K562 (cell line): ENCODE results near the gene ACE. TPM values are rescaled to one million over a fixed set of nuclear protein-coding genes. Genes with fewer than 3 reads are reported as not detected.
A peak's percentile ranks its signal among the peaks of the same experiment; 100 is the strongest.

ENCODE experiments used
- ATAC-seq: fragments of 200-7000 bp; cut with Tn5 transposase; 3 replicates; pipeline ENCODE4 v1.9.1; 2020; ENCODE audit warnings: moderate library complexity
- BruUV-seq: library from RNA; stranded (reverse); fragments of 400-500 nt; replicated peaks from 2 replicates; lab custom pipeline; 2021; lab: Mats Ljungman, UMichigan
- CTCF ChIA-PET: fragments of 300-600 bp; formaldehyde crosslinking; extraction: SDS; loops from one replicate; lab custom pipeline; 2021; ENCODE audit warnings: low intra/inter-chr PET ratio; lab: Yijun Ruan, JAX
- POLR2A ChIA-PET: fragments of 300-600, 350-650 bp; sonication (Branson Sonifier 250); formaldehyde crosslinking; extraction: SDS; loops from one replicate; lab custom pipeline; 2021; ENCODE audit warnings: antibody characterized with exemption, inconsistent platforms; lab: Yijun Ruan, JAX
- DNase-seq, 4 experiments: peaks; one replicate each; pipeline versions ENCODE4 v3.0.0 to v3.0.0-alpha.2; 2011 to 2018; ENCODE audit warnings: low spot score in 3 of 4, mixed read lengths in 3 of 4; ENCODE audit errors: extremely low read depth in 1 of 4
- FAIRE-seq: peaks from 2 replicates; lab custom pipeline; 2011; peaks lifted over from hg19 to GRCh38; lab: Jason Lieb, UNC
- H2AFZ ChIP-seq: 2 replicates; pipeline ENCODE4 v1.6.0; 2011; ENCODE audit warnings: low read depth, low read length, control low read depth, inconsistent platforms
- H3K27ac ChIP-seq: fragments of 200-600 bp; 3 replicates; pipeline ENCODE4 v1.8.0; 2011; ENCODE audit warnings: low read depth, mild to moderate bottlenecking, control low read depth, inconsistent platforms, low read length, moderate library complexity, mixed read lengths; ENCODE audit errors: extremely low read depth
- H3K27me3 ChIP-seq, 2 experiments: fragments of 300-600 bp in 1 of 2; 2 replicates in 1 of 2; 3 replicates in 1 of 2; pipeline versions ENCODE4 v1.6.0 to v1.8.0; 2011; ENCODE audit warnings: inconsistent platforms in 2 of 2, low read length in 2 of 2, mild to moderate bottlenecking in 1 of 2, mixed read lengths in 1 of 2, moderate library complexity in 1 of 2; ENCODE audit not compliant: control insufficient read depth in 2 of 2, insufficient read depth in 2 of 2
- H3K36me3 ChIP-seq: fragments of 300-600 bp; 3 replicates; pipeline ENCODE4 v1.8.0; 2011; ENCODE audit warnings: mild to moderate bottlenecking, low read length, inconsistent platforms; ENCODE audit not compliant: control insufficient read depth, insufficient read depth
- H3K4me1 ChIP-seq, 2 experiments: fragments of 200-600 bp in 1 of 2; replicated peaks in 1 of 2; 2 replicates in 1 of 2; 3 replicates in 1 of 2; pipeline versions ENCODE4 v1.5.1 to v1.8.0; 2011; ENCODE audit warnings: inconsistent platforms in 2 of 2, low read length in 2 of 2, mild to moderate bottlenecking in 1 of 2, mixed read lengths in 1 of 2, moderate library complexity in 1 of 2; ENCODE audit not compliant: control insufficient read depth in 2 of 2, insufficient read depth in 2 of 2
- H3K4me2 ChIP-seq: 2 replicates; pipeline ENCODE4 v1.6.1; 2011; ENCODE audit warnings: low read length, control low read depth, inconsistent platforms, mixed read lengths; ENCODE audit not compliant: insufficient read depth
- H3K4me3 ChIP-seq: fragments of 200-600 bp; sonication (generic), shearing (Covaris generic); 2 replicates; pipeline ENCODE4 v1.5.1; 2016; ENCODE audit warnings: control low read depth, inconsistent platforms
- H3K79me2 ChIP-seq: fragments of 200-600 bp; 3 replicates; pipeline ENCODE4 v1.8.0; 2011; ENCODE audit warnings: low read length, inconsistent platforms; ENCODE audit not compliant: control insufficient read depth, insufficient read depth
- H3K9ac ChIP-seq, 2 experiments: 2 replicates each; pipeline versions ENCODE4 v1.6.0 to v1.6.1; 2011; ENCODE audit warnings: low read depth in 2 of 2, low read length in 2 of 2, control low read depth in 1 of 2, inconsistent platforms in 1 of 2, mild to moderate bottlenecking in 1 of 2, mixed read lengths in 1 of 2; ENCODE audit not compliant: insufficient read depth in 1 of 2
- H3K9me1 ChIP-seq: one replicate; pipeline ENCODE4 v1.6.0; 2011; ENCODE audit warnings: inconsistent platforms, mild to moderate bottlenecking, low read length, moderate library complexity; ENCODE audit not compliant: control insufficient read depth, insufficient read depth
- H3K9me3 ChIP-seq: replicated peaks from 2 replicates; pipeline ENCODE4 v1.5.1; 2011; ENCODE audit warnings: low read depth, low read length, inconsistent platforms; ENCODE audit not compliant: control insufficient read depth, insufficient read depth
- H4K20me1 ChIP-seq: replicated peaks from 2 replicates; pipeline ENCODE4 v1.6.1; 2011; ENCODE audit warnings: low read length, inconsistent platforms, mixed read lengths; ENCODE audit not compliant: control insufficient read depth, insufficient read depth
- HMGN3 ChIP-seq: IDR thresholded peaks from 2 replicates; pipeline ENCODE4 v1.6.1; 2011; ENCODE audit warnings: borderline replicate concordance, low read depth, mild to moderate bottlenecking, mixed read lengths, low read length; ENCODE audit not compliant: insufficient read length; ENCODE audit errors: extremely low read depth
- LCOR ChIP-seq: sonication (generic); formaldehyde crosslinking; IDR thresholded peaks from 2 replicates; pipeline ENCODE4 v1.8.0; 2022; ENCODE audit warnings: mild to moderate bottlenecking, missing genetic modification reagents
- MCM7 ChIP-seq, 2 experiments: fragments of 450-650 bp; IDR thresholded peaks; 2 replicates each; pipeline ENCODE4 v1.6.1; 2016 to 2018
- PCBP1 ChIP-seq: fragments of 200-400 bp; formaldehyde crosslinking; IDR thresholded peaks from 2 replicates; pipeline ENCODE4 v1.6.1; 2018; ENCODE audit warnings: mild to moderate bottlenecking, low read depth, low read length; ENCODE audit not compliant: poor library complexity, severe bottlenecking
- SMAD4 ChIP-seq: fragments of 250-450 bp; sonication (Bioruptor Pico); conservative IDR thresholded peaks from 2 replicates; pipeline ENCODE4 v1.8.0; 2021; ENCODE audit warnings: inconsistent platforms, mild to moderate bottlenecking, moderate library complexity
- ZNF583 ChIP-seq: fragments of 250-450 bp; sonication (Bioruptor Pico); IDR thresholded peaks from 2 replicates; pipeline ENCODE4 v1.4.0; 2020
- WGBS: fragments of 100-300 bp; shearing (Covaris generic); methylation state at CpG from one replicate; pipeline ENCODE4 v1.1.6; 2016; ENCODE audit warnings: low coverage, mixed read lengths; ENCODE audit not compliant: insufficient coverage; ENCODE audit errors: missing lambda C conversion rate; 5-methylcytosine and 5-hydroxymethylcytosine counted together
- in situ Hi-C: fragments of 300-500 bp; cut with MboI; formaldehyde crosslinking; loops from 4 replicates; pipeline ENCODE4 v1.15.0; 2018; ENCODE audit warnings: inconsistent platforms, mixed read lengths
- intact Hi-C: fragments of 100-400 bp; cut with micrococcal nuclease; formaldehyde crosslinking; loops from 2 replicates; pipeline ENCODE4 v1.14.2; 2022
- polyA plus RNA-seq, 8 experiments: library from polyadenylated mRNA; depleted of rRNA in 4 of 8; stranded (reverse) in 5 of 8; unstranded in 3 of 8; fragments of >200 nt; fragmentation: Nextera tagmentation in 2 of 8; fragmentation: Illumina TruSeq in 1 of 8; extraction: Ambion mirVana in 2 of 8; extraction: Trizol in 1 of 8; gene quantifications; 2 replicates each; pipeline versions ENCODE4 v1.2.1 to v1.2.3, GENCODE V29; 2011 to 2014; ENCODE audit warnings: inconsistent platforms in 1 of 8, missing spikeins in 1 of 8
- total RNA-seq, 7 experiments: library from RNA; depleted of rRNA in 6 of 7; stranded (reverse); fragments of >200 nt in 6 of 7; fragmentation: Illumina TruSeq in 2 of 7; extraction: Trizol in 2 of 7; gene quantifications; 2 replicates each; pipeline versions ENCODE4 v1.2.1 to v1.2.3, GENCODE V29; 2011 to 2021; ENCODE audit warnings: low replicate concordance in 1 of 7

Gene ACE
- total and polyA plus RNA-seq, 9 of the 15 experiments (the other 6 are each of a cell fraction or from before 2014, with no cell fraction given): 0.07 to 2.5 (median 0.47) TPM; not detected in 1

DNA sequence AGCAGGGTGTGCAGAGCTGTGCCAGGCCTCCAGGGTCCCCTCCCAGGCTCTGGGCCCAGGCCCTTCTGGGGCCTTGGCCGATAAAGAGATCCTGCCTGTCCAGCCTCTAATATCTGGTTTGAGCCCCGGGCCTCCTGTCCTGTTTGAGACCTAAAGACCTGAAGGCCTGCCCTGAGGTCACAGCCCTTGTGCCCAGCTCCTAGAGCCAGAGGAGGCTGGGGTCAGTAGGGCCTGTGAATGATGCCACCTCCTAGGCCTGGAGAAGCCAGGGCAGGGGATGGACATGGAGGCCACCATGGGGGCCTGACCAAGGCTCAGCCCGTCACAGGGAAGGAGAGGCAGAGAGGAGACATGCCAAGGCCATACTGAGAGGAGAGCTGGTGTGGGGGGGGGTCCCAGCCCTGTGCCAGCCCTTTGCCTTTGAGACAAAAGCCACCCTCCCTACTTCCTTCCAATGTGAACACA, 53.7 kb downstream of the ACE start:
- POLR2A ChIA-PET: interaction anchor here (1.3 to 1.5 kb wide), 2 partner anchors 9 to 21 kb away, joined by 3 to 4 read pairs; partner anchors contain the start of gene DCAF7
- DNase-seq: no peak
- Histone ChIP-seq H3K9me1 (peaks cover 5% of the 10 kb centered on the region), H3K9ac (peak overlapping the region in 1 of 2 experiments; percentile 74; a peak in 1 of 4 replicates), H3K9me3 (no peaks in the 10 kb centered on the region), H3K4me3 (no peak overlapping the region), H3K4me1 (peaks cover 0 to 27% of the 10 kb centered on the region in 2 experiments; a peak in 3 of 5 replicates), H3K79me2 (no peaks in the 10 kb centered on the region), H3K27ac (no peak overlapping the region), H3K4me2 (no peak overlapping the region), H3K27me3 (peaks cover 8 to 42% of the 10 kb centered on the region in 2 experiments), H2AFZ (no peak overlapping the region), H4K20me1 (peaks cover 10% of the 10 kb centered on the region), H3K36me3 (no peaks in the 10 kb centered on the region)
- intact Hi-C loops (no loop called here), in situ Hi-C loops (no loop called here)
- whole genome bisulfite sequencing: 28% methylated on average over 3 of the region's 3 CpGs
- ATAC-seq: no peak
- no peak for FAIRE-seq
- no peak for TF ChIP-seq HMGN3
- TF ChIP-seq MCM7 (IDR thresholded peaks at IDR 0.05): no peak
- TF ChIP-seq LCOR (CRISPR knock-in tag): no peak
- TF ChIP-seq ZNF583 (CRISPR knock-in tag): no peak
- TF ChIP-seq PCBP1: no peak
- TF ChIP-seq SMAD4 (CRISPR knock-in tag): no peak
- BruUV-seq: no TSS peak
- CTCF ChIA-PET: no interaction called here
